ENCODE data around the gene ZIC5.
"Not testable (repeated sequence)": the region's sequence is repeated elsewhere in the genome, so short reads cannot be mapped to it uniquely, and the experiment has no call there.

The ZIC5 gene

DNA sequence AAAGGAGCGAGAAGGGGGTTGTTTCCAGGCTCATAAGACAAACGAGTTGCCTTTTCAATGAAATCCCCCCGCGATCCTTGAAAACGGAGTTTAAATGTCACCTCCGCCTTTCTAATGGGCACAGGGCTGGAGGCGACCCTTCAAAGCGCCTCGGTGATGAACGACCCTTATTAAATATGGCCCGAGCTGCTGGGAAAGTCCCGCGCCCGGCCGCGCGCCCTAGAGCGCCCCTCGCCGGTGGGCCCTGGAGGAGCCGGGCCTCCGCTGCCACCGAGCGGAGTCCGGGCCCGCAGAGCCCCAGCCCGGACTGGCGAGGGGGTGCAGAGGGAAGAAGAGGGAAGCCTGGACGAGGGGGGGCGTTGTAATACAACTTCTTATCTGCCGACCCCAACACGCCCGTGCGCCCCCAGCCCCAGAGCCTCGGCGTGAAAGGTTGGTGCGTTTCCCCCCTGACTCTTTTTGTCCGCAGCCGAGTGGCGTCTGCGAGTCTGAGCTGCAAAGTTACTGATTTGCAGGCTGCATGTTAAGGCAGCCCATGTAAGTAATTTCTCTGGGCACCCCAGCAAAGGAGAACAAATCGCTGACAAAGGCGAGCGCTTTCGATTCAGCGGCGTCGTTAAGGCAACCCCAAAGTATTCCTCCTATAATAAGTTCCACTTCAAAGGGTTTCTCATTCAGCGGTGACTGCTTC lies 11.9 kb downstream of the ZIC5 start:
- DNase-seq: no peak

DNA sequence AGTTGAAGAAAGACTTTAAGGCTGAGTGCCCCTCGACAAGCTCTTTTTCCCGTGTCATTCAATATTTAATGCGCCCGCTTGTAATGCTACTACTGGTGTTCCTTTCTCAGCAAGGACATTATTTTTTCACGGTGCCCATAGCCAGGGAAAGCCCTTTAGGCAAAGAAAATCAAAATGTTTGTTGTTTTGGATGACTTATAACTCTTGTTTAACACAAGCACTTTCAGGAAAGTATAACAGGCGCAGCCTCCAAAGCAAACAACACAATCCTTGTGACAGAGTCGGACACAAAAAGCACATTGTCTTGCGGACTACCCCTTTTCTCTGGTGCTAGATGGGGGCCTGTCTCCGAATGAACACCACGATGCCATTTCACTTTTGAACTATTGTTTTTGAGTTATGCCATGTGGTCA lies 12.4 kb downstream of the ZIC5 start:
- no peak for DNase-seq

GRCh38 chr13:99958406-99959126 lies 13.0 kb downstream of the ZIC5 start:
- no peak for DNase-seq

DNA sequence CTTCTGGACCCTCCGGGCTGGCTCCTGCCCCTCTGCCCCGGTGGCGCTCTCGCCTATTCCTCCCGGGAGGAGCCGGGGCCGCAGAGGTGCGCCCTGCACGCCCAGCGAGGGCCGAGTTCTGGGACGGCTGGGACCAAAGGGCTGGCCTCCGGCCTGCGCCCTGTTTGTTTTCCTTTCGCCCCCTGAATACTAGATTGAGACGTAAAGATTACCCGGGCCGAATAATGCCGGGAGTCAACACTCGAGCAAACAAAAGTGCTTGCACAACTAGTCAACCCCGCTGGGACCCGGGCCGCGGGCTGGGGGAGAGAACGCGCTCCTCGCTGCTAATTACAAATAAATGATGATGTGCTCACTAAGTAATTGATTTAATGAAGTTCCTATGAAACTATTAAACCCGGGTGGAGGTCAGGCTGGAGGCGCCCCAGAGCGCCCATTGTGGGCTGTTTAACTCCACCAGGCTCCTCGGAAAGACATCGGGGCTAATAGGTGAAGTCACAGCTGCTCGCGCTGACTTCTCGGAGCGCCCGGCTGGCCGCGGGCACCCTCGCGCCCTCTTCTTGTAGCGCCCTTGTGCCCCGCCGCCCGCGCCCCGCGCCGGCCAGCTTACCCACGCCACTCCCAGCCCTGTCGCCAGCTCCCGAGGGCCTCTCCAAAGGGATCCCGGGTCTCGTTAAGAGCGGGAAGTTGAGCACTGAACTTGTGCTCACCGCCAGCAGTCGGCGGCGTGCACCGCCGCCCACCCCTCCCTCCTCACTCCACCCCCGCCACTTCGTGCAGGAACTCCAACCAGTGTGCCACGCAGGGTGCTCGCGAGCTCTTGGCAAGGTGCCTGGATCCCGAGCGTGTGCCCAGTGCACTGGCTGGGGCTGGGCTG lies 14.9 kb downstream of the ZIC5 start:
- no peak for DNase-seq

GRCh38 chr13:99955747-99956472 lies 15.7 kb downstream of the ZIC5 start:
- DNase-seq: no peak

DNA sequence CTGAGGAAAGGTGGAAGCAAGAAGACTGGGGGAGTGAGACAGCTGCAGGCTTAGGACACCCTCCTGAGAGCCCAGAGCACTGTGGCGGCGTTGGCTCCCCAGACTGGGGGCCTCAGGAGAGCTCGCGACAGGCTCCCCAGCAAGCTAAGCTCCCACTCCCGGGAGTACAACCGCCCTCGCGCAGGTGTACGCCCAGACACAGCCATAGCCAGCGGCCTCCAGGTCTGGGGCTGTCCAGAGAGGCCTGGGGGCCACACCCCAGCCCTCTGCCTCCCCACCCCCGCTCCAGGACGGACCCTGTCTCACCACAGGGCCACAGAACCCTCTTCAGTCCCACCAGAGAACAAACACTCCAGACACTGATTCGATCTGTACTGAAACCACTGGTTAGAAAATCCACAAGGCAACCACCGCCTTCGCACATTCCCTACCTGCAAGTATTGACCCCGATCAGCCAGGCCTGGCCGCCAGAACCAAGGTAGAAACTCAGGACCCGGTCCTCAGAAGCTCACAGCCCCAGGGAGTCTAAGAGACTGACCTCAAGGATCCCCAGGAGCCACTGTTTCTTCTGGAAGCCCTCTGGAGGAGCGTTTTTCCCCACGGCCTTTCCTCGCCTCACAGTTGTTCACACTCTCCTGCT lies 16.3 kb downstream of the ZIC5 start:
- DNase-seq: no peak

DNA sequence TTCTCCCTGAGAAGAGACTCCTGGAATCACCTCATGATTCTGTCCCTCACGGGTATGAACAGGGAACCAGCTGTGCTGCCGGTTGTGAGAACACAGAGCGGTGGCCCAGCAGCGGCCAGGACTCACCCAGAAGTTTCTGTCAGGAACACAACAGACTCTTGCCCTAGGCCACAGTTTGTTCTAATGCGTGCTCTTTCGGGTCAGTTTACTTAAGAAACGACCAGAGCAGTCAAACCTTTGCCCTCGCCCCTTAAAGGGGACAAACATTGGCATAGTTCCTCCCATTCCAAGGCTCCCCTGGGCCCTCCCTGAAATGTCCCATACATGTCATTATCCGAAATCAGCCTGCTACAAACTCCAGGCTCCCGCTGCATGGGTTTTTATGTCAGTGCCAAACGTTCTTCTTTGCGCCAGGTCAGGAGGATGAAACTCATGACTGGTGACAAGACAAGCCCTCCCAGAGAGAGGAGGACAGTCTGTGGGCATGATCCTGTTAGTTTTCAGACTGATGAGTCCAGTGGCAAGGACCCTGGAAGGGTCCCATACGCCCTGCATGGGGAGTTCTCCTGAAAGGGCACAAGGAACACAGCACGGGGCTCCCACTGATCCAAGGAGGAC lies 18.3 kb downstream of the ZIC5 start:
- DNase-seq: no peak

GRCh38 chr13:99951666-99952065 lies 19.9 kb downstream of the ZIC5 start:
- DNase-seq: not testable (repeated sequence)

GRCh38 chr13:99949679-99950413 lies 21.7 kb downstream of the ZIC5 start:
- DNase-seq: no peak

DNA sequence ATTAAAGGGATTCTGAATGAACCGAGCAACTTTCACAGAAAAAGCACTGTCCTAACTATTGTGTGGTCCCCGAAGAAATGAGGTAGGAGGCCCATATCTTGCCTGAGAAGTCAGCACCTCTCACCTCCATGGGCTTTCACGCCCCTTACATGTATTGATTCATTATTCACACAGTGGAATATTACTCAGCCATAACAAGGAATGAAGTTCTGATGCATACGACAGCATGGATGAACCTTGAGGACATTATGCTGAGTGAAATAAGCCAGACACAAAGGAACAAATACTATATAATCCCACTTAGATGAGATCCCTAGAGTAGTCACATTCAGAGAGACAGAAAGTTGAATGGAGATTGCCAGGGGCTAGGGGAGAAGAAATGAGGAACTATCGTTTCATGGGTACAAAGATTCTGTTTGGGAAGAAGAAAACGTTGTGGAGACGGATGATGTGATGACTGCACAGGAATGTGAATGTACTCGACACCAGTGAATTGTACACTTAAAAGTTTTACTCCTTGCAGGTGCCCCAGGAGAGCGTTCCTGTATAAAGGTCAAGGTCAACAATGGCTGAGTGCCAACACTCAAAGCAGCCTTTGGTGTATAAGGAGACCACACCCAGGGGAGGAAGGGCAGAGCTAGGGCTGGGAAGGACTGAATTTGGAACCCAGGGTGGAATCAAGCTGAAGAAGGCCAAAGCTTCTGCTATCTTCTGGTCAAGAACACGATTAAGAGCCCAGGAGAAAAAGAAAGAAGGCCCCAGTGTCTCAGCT lies 22.5 kb downstream of the ZIC5 start:
- DNase-seq: no peak

GRCh38 chr13:99948411-99948810 lies 23.2 kb downstream of the ZIC5 start:
- DNase-seq: no peak

- no peak for DNase-seq
Observed at GRCh38 chr13:99947666-99948065, 23.9 kb downstream of the ZIC5 start.

- DNase-seq: not testable (repeated sequence)
Observed at GRCh38 chr13:99945515-99945914, 26.1 kb downstream of the ZIC5 start.

- DNase-seq: no peak
Observed at GRCh38 chr13:99944606-99945005, 27.0 kb downstream of the ZIC5 start.

- no peak for DNase-seq
Observed at GRCh38 chr13:99944102-99944501, 27.5 kb downstream of the ZIC5 start.

- no peak for DNase-seq
Observed at GRCh38 chr13:99941911-99942310, 29.7 kb downstream of the ZIC5 start.

DNA sequence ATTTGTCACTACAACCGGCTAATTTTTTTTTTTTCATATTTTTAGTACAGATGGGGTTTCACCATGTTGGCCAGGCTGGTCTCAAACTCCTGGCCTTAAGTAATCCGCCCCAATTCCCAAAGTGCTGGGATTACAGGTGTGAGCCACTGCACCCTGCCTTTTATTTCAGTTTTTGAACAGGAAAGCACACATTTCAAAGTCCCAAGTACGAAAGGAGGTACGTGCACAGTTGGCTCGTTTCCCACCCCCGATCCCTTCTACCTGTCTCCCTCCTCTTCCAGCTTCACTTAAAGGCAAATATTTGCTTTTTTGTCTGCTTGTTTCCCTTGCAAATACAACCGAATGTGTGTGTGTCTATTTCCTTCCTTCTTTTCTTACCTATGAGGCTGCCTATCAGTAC lies 30.5 kb downstream of the ZIC5 start:
- DNase-seq: no peak

DNA sequence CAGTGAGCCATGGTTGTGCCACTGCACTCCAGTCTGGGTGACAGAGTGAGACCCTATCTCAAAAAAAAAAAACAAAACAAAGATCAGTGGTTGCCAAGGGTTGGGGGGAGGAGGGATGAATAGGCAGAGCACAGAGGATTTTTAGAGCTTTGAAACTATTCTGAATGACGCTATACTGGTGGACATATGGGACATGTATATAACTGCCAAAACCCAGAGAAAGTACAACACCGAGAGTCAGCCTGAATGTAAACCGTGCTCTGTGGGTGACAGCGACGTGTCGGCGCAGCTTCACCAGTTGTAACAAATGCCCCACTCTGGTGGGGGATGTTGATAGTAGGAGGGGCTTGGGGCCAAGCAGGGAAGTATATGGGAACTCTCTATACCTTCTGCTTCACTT lies 32.9 kb downstream of the ZIC5 start:
- DNase-seq: no peak

DNA sequence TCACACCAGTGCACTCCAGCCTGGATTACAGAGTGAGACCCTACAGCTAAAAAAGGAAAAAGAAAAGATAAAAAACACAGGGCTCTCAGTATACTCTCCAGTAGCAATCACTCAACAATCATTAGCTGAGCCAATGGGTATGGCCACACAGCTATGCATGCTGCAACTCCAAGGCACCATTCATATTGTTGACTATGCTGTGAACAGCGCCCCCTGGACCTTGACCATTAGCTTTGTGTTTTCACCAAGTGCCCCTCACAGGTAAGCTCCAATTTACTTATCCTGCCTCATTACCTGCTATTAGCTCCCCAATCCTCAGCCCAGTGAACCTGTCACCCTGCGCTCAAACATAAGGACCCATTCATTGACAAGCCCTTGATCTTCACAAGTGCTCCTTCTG lies 35.8 kb downstream of the ZIC5 start:
- no peak for DNase-seq

DNA sequence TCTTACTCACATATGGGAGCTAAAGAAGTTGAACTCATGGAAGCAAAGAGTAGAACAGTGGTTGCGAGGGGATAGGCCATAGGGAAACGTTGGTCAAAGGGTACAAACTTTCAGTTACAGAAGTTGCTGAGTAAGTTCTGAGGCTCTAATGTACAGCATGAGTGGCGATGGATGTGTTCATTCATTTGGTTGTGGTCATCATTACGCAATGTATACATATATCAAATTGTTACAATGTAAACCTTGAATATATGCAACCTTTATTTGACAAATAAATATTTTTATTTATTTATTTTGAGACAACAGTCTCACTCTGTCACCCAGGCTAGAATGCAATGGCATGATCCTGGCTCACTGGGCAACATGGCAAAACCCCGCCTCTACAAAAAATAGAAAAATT lies 38.7 kb downstream of the ZIC5 start:
- no peak for DNase-seq

- DNase-seq: no peak
Observed at GRCh38 chr13:99930925-99931324, 40.6 kb downstream of the ZIC5 start.

All from NCI-H446 treated with DMSO at 0.1 percent for 48 hours (cell line).